ENCODE measurements around the gene ARPC1B.
"Not testable (repeated sequence)": the region's sequence is repeated elsewhere in the genome, so short reads cannot be mapped to it uniquely, and the experiment has no call there.

ARPC1B gene

GRCh38 chr7:99368750-99369389 lies 5.7 kb upstream of the ARPC1B start:
- no peak for DNase-seq (ENCODE audit: low read depth in 2 of 2)

- no peak for DNase-seq (ENCODE audit: low read depth in 2 of 2)
Observed at GRCh38 chr7:99369767-99370391, 4.7 kb upstream of the ARPC1B start.

DNA sequence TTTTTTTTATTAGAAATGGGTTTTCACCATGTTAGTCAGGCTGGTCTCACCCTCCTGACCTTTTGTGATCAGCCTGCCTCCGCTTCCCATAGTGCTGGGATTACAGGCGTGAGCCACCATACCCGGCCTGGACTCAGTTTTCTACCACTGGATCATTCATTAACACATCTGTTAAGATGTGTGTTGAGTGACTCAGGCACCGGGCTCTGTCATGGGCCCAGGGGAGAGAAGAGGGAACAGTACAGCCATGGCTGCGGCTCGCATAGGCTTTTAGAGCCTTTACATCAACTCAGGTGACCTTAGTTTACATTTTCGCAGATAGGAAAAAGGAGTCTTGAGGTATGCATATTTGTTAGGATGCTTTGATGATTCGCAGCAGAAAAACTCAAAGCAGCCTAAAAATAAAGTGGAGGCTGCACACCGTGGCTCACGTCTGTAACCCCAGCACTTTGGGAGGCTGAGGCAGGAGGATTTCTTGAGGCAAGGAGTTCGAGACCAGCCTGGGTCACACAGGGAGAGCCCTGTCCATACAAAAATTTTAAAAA lies 3.1 kb upstream of the ARPC1B start:
- no peak for DNase-seq (ENCODE audit: low read depth in 2 of 2)

DNA sequence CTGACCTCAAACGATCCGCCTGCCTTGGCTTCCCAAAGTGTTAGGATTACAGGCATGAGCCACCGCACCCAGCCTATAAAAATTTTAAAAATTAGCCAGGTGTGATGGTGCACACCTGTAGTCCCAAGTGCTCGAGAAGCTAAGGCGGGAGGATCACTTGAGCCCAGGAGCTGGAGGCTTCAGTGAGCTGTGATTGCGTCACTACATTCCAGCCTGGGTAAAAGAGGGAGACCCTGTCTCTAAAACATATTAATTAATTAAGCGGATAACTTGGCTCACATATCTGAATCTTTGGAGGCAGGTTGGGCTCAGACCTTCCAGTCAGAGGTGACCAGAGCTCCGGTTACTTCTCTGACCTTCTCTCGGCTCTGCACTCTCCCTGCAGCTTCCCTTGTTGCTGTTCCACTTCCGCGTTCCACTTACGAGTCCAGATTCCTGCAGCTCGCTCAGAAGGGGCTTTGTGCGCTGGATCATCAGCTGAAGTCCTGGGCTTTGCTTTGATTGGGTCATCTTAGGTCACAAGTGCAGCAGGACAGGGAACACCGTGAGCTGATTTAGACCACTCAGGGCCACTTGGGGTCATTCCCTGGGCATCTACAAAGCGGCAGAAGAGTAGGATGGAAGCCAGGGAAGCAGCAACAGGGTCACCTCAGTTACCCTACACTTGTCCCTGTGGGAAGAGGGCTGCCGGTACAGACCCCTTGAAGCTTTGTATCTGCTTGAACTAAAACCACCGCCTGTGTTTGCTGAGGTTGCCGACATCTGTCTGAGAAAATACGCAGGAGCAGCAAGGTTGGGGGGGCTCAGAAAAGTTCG lies 2.0 kb upstream of the ARPC1B start:
- no peak for DNase-seq (ENCODE audit: low read depth in 2 of 2)

DNA sequence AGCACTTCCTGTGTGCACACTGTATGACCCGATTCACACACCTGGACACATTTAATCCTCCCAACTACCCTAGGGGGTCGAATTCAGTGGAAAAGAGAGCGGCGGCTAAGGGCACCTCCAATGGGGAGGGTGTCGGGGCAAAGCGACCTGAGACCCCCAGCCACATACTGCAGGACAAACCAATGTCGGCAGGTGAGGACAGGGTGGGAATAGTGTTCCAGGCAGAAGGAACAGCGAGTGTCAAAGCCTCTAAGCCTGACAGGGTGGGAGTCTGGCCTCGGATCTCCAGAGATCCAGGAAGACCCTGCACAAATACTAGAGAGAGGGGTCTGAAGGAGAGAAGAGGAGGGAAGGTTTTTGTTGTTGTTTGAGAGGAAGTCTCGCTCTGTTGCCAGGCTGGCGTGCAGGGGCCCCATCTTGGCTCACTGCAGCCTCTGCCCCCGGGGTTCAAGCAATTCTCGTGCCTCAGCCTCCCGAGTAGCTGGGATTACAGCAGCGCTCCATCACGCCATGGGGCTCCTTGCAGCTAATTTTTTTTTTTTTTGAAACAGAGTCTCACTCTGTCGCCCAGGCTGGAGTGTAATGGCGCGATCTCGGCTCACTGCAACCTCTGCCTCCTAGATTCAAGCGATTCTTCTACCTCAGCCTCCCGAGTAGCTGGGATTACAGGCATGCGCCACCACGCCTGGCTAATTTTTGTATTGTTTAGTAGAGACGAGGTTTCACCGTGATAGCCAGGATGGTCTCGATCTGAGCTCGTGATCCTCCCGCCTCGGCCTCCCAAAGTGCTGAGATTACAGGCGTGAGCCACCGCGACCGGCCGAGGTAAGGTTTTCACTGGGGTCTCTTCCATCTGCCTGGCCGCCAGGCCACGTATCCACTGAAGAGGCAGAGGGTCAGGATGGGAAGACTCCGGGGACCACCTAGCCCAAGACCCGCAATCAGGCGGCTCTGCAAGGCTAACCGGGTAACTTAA lies 1.2 kb upstream of the ARPC1B start:
- no peak for DNase-seq (ENCODE audit: low read depth in 2 of 2)

DNA sequence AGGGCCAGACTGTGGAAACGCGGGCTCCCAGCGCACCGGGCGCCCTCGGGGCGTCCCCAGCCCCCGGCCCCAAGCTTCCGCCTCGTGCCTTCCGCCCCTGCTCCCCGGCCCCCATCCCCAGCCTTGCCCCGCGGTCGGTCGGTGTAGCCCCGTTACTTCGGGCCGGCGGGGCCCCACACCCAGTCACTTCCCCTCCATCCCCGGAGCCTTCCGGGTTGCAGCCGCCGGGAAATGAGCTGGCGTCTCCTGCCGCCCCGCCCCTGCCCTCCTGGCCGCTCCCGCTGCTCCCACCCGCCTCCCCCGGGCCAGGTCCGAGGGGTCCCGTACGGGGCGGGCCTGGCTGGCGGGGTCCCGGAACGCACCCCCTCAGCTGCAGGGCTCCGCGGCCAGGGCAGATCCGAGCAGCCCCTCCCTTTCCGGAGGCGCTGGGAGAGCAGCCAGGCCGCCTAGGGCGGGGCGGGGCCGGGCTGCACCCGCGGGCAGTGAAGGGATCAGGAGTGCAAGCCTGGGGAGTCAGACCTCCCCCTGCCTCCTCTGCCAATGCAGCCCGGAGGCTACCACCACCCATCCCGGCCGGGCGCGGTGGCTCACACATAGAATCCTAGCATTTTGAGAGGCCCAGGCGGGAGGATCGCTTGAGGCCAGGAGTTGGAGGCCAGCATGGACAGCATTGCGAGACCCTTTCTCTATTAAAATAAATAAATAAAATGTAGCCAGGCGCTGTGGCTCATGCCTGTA lies 709 bp downstream of the ARPC1B start:
- no peak for DNase-seq (ENCODE audit: low read depth in 2 of 2)

- DNase-seq (ENCODE audit: low read depth in 2 of 2) = peak; percentile 57 to 59
Observed at GRCh38 chr7:99379043-99379577, 4.6 kb downstream of the ARPC1B start.

DNA sequence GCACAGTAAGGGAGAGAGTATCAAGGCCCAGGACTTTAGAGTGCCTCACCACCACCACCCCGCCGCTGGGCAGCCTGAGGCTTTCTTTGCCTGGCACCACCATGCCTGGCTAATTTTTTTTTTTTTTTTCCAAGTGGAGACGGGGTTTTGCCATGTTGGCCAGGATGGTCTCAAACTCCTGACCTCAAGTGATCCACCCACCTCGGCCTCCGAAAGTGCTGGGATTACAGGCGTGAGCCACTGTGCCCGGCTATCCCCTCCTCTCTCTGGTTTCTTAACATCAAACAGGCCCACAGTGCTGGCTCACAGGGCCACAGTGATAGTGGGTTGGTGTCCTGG lies 5.1 kb downstream of the ARPC1B start:
- DNase-seq (ENCODE audit: low read depth in 2 of 2) = not testable (repeated sequence)

DNA sequence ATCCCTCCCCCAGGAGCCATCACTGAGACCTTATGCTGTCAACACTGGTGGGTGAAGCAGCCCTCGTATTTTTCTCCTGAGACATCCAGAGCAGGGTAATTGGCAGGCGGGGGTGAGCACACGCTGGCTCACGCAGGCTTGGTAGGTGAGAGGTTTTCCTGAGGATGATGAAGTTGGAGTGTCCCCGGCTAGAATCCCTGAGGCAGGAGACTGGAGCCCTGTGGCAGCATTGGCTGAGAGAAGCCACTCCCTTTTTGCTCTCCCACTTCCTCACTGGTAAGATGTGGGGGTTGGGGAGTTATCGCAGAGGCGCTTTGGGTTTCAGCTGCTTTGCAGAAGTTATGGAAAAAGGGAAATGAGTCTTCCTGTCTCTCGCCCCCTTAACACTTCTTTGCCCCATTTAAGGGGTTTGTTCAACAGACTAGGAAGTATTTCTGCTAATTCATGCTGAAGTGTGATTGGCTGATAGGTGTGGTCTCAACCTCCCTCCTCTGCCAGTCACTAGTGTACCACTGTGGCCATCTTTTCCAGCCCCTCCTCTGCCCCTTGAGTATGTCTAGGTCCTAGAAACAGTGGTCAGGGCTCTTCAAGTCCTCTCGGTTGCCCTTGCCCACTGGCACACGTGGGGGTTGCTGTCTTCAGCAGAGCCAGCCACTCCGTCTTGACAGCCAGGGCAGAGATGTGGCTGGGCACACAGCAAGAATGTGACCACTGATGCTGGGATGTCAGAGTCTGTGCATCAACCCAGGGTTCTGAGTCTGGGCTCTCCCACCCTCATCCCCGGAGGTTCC lies 5.7 kb downstream of the ARPC1B start:
- DNase-seq (ENCODE audit: low read depth in 2 of 2) = no peak

GRCh38 chr7:99380823-99381663 lies 6.5 kb downstream of the ARPC1B start:
- no peak for DNase-seq (ENCODE audit: low read depth in 2 of 2)

DNA sequence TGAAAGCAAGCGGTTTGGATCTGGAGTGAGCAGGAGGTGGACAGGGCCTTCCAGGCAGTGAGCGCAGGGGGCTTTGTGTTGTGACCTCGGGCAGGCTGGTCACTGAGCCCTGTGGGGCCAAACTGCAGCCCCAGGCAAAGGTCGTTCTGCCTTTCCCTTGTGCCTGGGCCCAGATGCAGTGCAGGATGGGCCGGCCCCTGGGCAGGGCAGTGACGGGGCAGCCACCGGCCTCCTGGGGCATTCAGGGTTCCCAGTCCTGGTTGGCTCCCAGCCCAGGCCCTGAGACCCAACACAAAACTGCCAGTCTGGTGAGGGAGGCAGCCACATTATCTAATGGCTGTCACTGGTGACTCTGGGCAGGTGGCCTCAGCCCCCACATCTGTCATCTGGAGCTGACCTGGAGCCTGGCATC lies 7.1 kb downstream of the ARPC1B start:
- DNase-seq (ENCODE audit: low read depth in 2 of 2) = no peak

- no peak for DNase-seq (ENCODE audit: low read depth in 2 of 2)
Observed at GRCh38 chr7:99383203-99383602, 8.7 kb downstream of the ARPC1B start.

GRCh38 chr7:99383791-99384370 lies 9.4 kb downstream of the ARPC1B start:
- no peak for DNase-seq (ENCODE audit: low read depth in 2 of 2)

GRCh38 chr7:99384523-99384922 lies 10.0 kb downstream of the ARPC1B start:
- no peak for DNase-seq (ENCODE audit: low read depth in 2 of 2)

- no peak for DNase-seq (ENCODE audit: low read depth in 2 of 2)
Observed at GRCh38 chr7:99385564-99385963, 11.0 kb downstream of the ARPC1B start.

DNA sequence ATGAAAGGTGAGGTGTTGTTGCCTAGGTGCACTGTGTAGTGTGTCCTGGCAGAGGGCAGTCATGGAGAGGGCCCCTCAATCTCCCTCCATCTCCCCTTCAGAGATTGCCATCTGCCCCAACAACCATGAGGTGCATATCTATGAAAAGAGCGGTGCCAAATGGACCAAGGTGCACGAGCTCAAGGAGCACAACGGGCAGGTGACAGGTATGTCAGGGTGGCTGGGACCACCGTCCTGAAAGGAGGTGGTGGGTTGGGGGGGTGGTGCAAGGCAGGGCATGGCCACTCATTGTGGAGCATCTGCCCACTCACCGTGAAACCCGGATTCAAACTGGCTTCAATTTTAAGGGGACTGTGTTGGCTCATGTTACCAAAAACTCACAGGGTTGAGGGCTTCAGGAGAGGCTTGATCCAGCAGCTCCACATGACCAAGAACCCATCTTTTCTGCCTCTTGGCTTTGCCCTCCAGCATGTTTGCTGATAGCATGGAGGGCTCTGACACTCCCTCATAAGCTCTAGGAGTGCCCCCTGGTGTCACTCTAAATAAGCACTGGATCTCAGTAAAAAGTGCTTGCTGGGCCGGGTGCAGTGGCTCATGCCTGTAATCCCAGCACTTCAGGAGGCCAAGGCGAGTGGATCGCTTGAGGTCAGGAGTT lies 12.2 kb downstream of the ARPC1B start:
- no peak for DNase-seq (ENCODE audit: low read depth in 2 of 2)

- DNase-seq (ENCODE audit: low read depth in 2 of 2) = not testable (repeated sequence)
Observed at GRCh38 chr7:99387239-99387635, 12.7 kb downstream of the ARPC1B start.

- DNase-seq (ENCODE audit: low read depth in 2 of 2) = no peak
Observed at GRCh38 chr7:99387912-99388311, 13.4 kb downstream of the ARPC1B start.
